NCI-H2171 (cell line): ENCODE measurements around the gene DNASE2B.

Experiments
- DNase-seq: peaks from one replicate; lab custom pipeline; 2025; lab: John Stamatoyannopoulos, UW

DNASE2B gene

DNA sequence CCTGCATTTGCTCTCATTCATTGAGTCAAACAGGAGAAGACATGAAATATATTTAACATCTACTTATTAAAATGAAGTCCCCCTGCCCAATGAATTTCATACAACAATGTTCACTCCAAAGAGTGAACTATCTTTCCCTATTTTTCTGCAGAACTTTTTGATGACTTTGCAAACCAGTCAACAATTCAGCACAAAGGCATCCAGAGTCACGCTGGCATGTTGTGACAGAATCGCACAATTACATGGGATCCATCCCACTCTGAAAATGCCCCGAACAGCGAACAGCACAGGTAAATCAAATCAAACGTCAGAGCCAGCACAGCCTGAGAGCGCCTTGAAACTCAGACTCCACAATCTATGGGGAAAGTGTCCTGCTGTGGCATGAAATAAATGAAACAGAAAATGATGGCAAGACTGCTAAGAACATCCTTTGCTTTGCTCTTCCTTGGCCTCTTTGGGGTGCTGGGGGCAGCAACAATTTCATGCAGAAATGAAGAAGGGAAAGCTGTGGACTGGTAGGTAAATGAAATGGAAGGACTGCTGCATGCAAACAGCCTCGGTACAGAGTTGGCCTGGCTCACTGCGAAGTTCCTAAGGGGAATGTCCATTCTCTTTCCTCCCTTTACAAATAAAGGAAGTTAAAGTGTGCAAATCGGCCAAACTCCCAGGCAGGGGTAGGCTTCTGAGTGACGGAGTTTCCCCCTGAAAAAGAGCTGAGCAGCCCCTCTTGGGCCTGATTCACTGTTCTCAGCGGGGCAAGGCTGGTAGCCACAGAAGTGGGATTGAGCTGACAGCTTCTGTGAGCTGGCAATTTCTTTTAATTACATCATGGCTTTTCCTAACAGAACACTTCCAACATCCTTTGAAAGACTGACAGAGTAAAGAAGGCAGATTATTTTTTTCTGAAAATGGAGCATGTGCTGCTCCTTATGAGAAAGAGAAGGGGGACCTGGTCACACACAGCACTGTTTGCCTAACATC lies at the start of gene DNASE2B:
TSS of gene DNASE2B (plus strand) at position 310 of the 981 bp plus-strand sequence. CDS start at position 391, 81 bp downstream.
- DNase-seq: no peak

GRCh38 chr1:84348759-84349158 lies 49.5 kb upstream of the DNASE2B start:
- DNase-seq: no peak

DNA sequence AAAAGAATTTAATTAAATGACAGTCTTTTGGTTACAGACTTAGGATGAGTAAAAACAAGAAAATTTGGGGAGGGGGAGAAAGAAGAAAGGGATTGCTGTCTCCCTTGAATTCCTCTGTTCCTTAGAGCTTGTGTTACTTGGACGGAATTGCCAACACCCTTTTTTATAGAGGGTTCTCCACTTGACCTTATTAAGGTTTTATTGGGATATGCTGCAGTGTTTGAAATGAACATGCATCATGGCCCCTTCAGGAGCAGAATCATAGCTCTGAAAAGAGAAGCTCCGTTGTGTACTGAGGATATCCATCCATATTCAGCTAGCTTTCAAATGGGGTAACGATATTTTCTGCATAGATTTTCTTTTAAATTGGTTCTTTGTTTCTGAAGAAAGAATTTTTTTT lies 48.2 kb upstream of the DNASE2B start:
- no peak for DNase-seq

DNA sequence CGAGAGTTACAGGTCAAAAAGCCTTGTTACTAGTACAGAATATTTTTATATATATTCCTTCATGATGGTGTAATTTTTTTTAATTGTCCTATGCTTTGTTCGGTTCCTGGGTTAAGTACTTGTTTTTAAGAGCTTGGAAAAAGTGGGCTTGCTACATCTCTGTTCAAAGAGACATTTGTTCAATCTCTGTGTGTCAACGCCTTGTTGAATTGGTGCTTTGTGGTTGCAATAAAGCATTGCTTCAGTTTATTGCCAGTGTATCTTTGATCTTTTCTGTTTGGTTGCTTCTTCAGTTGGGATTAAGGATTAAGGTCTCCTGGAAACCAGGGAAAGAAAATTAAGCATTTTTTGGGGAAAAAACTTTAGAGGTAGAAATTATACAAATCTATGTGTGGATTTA lies 47.7 kb upstream of the DNASE2B start:
- no peak for DNase-seq

GRCh38 chr1:84352298-84353106 lies 45.8 kb upstream of the DNASE2B start:
- DNase-seq: no peak

- no peak for DNase-seq
Measured at GRCh38 chr1:84353695-84354094, 44.6 kb upstream of the DNASE2B start.

- DNase-seq: no peak
Measured at GRCh38 chr1:84355556-84355955, 42.7 kb upstream of the DNASE2B start.

DNA sequence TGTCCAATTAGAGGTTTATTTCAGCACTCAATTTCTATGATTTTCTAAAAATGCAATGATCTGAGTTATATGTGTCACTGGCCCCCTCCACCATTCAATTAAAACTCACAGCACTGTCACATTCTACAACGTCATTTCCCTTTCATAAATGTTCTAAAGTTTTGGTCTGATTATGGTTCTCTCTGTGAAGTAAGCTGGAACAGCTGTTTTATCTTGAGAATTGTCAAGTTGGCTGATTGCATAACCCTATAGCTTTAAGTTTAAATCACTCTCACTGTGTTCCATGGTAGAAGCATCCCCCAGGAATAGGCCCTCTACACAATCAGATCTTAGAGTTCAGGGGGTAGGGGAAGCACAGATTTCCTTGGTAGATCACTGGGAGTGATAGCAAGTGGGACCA lies 41.4 kb upstream of the DNASE2B start:
- no peak for DNase-seq

- DNase-seq: no peak
Measured at GRCh38 chr1:84358695-84359094, 39.6 kb upstream of the DNASE2B start.

DNA sequence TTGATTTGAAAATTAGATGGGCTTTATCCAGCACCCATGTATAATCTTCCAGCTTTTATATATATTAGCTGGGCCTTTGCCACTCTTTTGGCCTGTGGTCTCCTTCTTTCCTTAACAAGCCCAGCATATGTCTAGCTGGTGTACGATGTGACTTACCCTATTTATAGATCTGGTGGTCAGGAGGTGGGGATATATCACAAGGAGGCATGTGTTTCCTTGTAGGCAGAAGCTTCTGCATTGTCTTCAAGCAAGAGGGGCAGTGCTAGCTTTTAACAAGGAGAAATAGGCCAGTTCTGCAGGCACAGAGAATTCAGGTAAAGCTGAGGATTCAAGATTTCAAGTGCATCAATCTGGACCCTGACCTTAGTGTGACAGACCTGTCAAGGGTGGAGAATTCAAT lies 38.0 kb upstream of the DNASE2B start:
- no peak for DNase-seq

DNA sequence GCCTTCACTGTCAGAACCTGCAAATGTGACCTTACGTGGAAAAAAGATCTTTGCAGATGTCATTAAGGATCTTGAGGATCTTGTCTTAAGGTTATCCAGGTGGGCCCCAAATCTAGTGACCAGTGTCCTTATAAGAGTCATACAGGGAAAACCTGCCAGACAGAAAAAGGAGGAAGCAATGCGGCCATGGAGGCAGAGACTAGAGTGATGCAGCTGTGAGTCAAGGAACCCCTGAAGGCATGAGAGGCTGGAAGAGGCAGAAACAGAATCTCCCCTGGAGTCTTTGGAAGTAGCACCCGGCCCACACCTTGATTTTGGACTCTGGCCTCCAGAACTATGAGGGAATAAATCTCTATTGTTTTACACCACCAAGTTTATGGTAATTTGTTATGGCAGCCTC lies 36.5 kb upstream of the DNASE2B start:
- DNase-seq: no peak

GRCh38 chr1:84363019-84363418 lies 35.3 kb upstream of the DNASE2B start:
- DNase-seq: no peak

- DNase-seq: no peak
Measured at GRCh38 chr1:84363622-84364021, 34.7 kb upstream of the DNASE2B start.

GRCh38 chr1:84365225-84366221 lies 32.8 kb upstream of the DNASE2B start:
- no peak for DNase-seq

DNA sequence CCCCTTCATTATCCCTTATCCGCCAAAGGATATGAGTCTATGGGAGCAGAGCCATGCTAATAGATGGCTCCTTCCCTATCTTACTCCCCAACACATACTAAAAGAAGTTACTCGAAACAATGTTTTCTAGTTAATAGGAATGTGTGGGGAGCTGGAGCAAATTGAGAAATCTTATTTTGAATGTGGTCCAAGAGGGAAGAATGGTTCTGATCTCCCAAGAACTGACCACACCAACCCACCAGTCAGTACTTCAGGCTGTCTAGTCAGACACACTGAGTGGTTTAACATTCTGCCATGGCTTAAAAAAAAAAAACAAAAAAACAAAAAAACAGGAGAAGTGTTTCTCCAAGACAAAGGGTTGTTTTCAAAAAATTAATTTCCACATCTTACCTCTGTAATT lies 31.5 kb upstream of the DNASE2B start:
- DNase-seq: no peak

DNA sequence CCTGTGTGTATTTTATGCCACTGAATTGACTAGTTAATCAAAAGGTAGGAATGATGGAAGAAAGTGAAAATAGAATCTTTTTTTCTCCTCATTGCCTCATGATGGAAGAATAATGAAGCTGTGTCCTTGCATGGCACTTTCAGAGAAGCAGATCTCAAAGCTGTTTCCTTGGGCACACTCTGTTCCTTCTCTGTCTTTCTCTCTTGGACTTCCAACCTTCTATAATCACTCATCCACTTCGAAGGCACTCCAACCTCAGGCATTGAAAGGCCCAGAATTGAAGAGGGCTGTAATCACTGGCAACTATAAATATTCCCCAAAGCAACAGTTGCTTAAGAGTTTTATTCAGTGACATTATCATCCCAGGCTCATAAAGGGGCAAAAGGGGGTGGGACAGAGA lies 31.1 kb upstream of the DNASE2B start:
- no peak for DNase-seq

- no peak for DNase-seq
Measured at GRCh38 chr1:84368441-84368840, 29.8 kb upstream of the DNASE2B start.

GRCh38 chr1:84370266-84370665 lies 28.0 kb upstream of the DNASE2B start:
- DNase-seq: no peak

GRCh38 chr1:84370831-84371394 lies 27.4 kb upstream of the DNASE2B start:
- DNase-seq: no peak

DNA sequence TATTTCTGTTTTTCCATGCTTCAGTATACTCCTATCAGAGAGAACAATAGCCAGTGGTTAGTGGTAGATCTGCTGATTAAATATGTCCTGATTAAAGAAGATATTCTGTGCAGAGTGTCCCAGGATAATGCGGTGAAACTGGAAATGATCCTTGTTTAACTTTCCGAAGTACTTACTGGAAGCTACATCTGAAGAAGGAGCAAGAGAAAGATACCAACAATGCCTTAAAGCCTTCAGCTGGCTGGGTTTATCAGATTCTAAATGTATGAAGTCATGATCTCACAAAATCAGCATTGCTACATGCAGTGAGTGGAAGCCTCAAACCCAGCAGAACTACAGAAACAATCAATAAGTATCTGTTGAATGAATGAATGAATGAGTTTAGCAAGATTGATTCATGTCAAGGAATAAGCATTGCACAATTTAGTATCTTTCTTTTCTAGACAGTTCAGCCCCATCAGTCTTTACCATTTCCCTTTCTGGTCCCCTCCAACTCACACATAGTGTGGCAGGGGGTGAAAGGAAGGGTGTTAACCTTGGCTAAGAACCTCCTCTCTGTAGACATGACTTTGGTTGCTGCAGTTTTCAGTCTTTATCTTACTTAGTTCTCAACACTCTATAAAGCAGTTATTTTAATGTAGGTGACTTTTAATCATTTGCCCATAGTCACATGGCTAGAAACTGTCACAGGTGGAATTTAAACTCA lies 24.7 kb upstream of the DNASE2B start:
- no peak for DNase-seq
